SK-N-SH treated with all-trans-retinoic acid at 6 μM for 48 hours (cell line): ENCODE data around the gene PIGV.

Source experiments
- ARNTL ChIP-seq: fragments of 450-650 bp; formaldehyde crosslinking; IDR thresholded peaks from 2 replicates; pipeline ENCODE4 v1.5.0; 2020; ENCODE audit warnings: low read depth, mild to moderate bottlenecking, moderate library complexity, borderline replicate concordance
- BACH2 ChIP-seq: fragments of 250-450 bp; sonication (Bioruptor Pico); IDR thresholded peaks from 2 replicates; pipeline ENCODE4 v1.9.0; 2021; ENCODE audit warnings: mild to moderate bottlenecking, borderline replicate concordance
- CSDC2 ChIP-seq: fragments of 250-450 bp; sonication (Bioruptor Pico); IDR thresholded peaks from 2 replicates; pipeline ENCODE4 v1.5.0; 2020; ENCODE audit warnings: mild to moderate bottlenecking, moderate library complexity
- ESRRG ChIP-seq: fragments of 250-450 bp; sonication (Bioruptor Pico); IDR thresholded peaks from 2 replicates; pipeline ENCODE4 v1.6.1; 2021; ENCODE audit warnings: mild to moderate bottlenecking
- OSR1 ChIP-seq: fragments of 250-450 bp; sonication (Bioruptor Pico); IDR thresholded peaks from 2 replicates; pipeline ENCODE4 v1.8.0; 2022; ENCODE audit warnings: moderate library complexity, mild to moderate bottlenecking, inconsistent platforms
- RARB ChIP-seq: fragments of 250-450 bp; sonication (Bioruptor Pico); IDR thresholded peaks from 2 replicates; pipeline ENCODE4 v1.8.0; 2021; ENCODE audit warnings: mild to moderate bottlenecking, moderate library complexity
- SNAI2 ChIP-seq: fragments of 250-450 bp; sonication (Bioruptor Pico); IDR thresholded peaks from 2 replicates; pipeline ENCODE4 v1.5.0; 2020; ENCODE audit warnings: mild to moderate bottlenecking, moderate library complexity
- TCF4 ChIP-seq: fragments of 250-450 bp; sonication (Bioruptor Pico); IDR thresholded peaks from 2 replicates; pipeline ENCODE4 v1.8.0; 2021; ENCODE audit warnings: mild to moderate bottlenecking, moderate library complexity, borderline replicate concordance
- TOX ChIP-seq: fragments of 250-450 bp; sonication (Bioruptor Pico); IDR thresholded peaks from 2 replicates; pipeline ENCODE4 v1.8.0; 2021; ENCODE audit warnings: mild to moderate bottlenecking, moderate library complexity, borderline replicate concordance
- ZFP30 ChIP-seq: fragments of 450-650 bp; formaldehyde crosslinking; IDR thresholded peaks from 2 replicates; pipeline ENCODE4 v1.5.0; 2022; ENCODE audit warnings: mild to moderate bottlenecking, moderate library complexity
- ZNF8 ChIP-seq: fragments of 450-650 bp; formaldehyde crosslinking; IDR thresholded peaks from 2 replicates; pipeline ENCODE4 v1.5.0; 2020; ENCODE audit warnings: mild to moderate bottlenecking, moderate library complexity
- TF ChIP-seq, protein P1 (sequence below): fragments of 250-450 bp; sonication (Bioruptor Pico); IDR thresholded peaks from 2 replicates; pipeline ENCODE4 v1.5.1; 2020; ENCODE audit warnings: low read depth, mild to moderate bottlenecking, moderate library complexity
- TF ChIP-seq, protein P2 (sequence below): fragments of 250-450 bp; sonication (Bioruptor Pico); IDR thresholded peaks from 2 replicates; pipeline ENCODE4 v1.8.0; 2020; ENCODE audit warnings: mild to moderate bottlenecking, moderate library complexity, borderline replicate concordance
- TF ChIP-seq, protein P3 (sequence below): fragments of 250-450 bp; sonication (Bioruptor Pico); IDR thresholded peaks from 2 replicates; pipeline ENCODE4 v1.5.1; 2021; ENCODE audit warnings: mild to moderate bottlenecking, moderate library complexity

DNA sequence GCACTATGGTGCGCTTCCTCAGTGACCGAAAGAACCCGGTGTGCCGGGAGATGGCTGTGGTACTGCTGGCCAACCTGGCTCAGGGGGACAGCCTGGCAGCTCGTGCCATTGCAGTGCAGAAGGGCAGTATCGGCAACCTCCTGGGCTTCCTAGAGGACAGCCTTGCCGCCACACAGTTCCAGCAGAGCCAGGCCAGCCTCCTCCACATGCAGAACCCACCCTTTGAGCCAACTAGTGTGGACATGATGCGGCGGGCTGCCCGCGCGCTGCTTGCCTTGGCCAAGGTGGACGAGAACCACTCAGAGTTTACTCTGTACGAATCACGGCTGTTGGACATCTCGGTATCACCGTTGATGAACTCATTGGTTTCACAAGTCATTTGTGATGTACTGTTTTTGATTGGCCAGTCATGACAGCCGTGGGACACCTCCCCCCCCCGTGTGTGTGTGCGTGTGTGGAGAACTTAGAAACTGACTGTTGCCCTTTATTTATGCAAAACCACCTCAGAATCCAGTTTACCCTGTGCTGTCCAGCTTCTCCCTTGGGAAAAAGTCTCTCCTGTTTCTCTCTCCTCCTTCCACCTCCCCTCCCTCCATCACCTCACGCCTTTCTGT, 7.3 kb upstream of the PIGV start:
- no peak for TF ChIP-seq OSR1 (CRISPR knock-in tag)
- no peak for TF ChIP-seq CSDC2
- no peak for TF ChIP-seq TOX (CRISPR knock-in tag)
- TF ChIP-seq, protein P1, sequence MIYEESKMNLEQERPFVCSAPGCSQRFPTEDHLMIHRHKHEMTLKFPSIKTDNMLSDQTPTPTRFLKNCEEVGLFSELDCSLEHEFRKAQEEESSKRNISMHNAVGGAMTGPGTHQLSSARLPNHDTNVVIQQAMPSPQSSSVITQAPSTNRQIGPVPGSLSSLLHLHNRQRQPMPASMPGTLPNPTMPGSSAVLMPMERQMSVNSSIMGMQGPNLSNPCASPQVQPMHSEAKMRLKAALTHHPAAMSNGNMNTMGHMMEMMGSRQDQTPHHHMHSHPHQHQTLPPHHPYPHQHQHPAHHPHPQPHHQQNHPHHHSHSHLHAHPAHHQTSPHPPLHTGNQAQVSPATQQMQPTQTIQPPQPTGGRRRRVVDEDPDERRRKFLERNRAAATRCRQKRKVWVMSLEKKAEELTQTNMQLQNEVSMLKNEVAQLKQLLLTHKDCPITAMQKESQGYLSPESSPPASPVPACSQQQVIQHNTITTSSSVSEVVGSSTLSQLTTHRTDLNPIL (CRISPR knock-in tag): no peak
- TF ChIP-seq, protein P2, sequence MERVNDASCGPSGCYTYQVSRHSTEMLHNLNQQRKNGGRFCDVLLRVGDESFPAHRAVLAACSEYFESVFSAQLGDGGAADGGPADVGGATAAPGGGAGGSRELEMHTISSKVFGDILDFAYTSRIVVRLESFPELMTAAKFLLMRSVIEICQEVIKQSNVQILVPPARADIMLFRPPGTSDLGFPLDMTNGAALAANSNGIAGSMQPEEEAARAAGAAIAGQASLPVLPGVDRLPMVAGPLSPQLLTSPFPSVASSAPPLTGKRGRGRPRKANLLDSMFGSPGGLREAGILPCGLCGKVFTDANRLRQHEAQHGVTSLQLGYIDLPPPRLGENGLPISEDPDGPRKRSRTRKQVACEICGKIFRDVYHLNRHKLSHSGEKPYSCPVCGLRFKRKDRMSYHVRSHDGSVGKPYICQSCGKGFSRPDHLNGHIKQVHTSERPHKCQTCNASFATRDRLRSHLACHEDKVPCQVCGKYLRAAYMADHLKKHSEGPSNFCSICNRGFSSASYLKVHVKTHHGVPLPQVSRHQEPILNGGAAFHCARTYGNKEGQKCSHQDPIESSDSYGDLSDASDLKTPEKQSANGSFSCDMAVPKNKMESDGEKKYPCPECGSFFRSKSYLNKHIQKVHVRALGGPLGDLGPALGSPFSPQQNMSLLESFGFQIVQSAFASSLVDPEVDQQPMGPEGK (CRISPR knock-in tag): no peak
- no peak for TF ChIP-seq RARB (CRISPR knock-in tag)
- no peak for TF ChIP-seq ZNF8 (CRISPR knock-in tag)
- TF ChIP-seq, protein P3, sequence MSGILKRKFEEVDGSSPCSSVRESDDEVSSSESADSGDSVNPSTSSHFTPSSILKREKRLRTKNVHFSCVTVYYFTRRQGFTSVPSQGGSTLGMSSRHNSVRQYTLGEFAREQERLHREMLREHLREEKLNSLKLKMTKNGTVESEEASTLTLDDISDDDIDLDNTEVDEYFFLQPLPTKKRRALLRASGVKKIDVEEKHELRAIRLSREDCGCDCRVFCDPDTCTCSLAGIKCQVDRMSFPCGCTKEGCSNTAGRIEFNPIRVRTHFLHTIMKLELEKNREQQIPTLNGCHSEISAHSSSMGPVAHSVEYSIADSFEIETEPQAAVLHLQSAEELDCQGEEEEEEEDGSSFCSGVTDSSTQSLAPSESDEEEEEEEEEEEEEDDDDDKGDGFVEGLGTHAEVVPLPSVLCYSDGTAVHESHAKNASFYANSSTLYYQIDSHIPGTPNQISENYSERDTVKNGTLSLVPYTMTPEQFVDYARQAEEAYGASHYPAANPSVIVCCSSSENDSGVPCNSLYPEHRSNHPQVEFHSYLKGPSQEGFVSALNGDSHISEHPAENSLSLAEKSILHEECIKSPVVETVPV (CRISPR knock-in tag): no peak
- TF ChIP-seq TCF4 (CRISPR knock-in tag): no peak
- TF ChIP-seq ZFP30 (CRISPR knock-in tag): no peak
- no peak for TF ChIP-seq ARNTL (CRISPR knock-in tag)
- TF ChIP-seq ESRRG: no peak
- TF ChIP-seq SNAI2 (CRISPR knock-in tag): no peak
- TF ChIP-seq BACH2 (CRISPR knock-in tag): no peak
